Sigmoid colon (tissue), 7 donors: ENCODE data around the gene UBN2. TPM values are rescaled to one million over a fixed set of nuclear protein-coding genes. Genes with fewer than 3 reads are reported as not detected.
"Not testable (repeated sequence)": the region's sequence is repeated elsewhere in the genome, so short reads cannot be mapped to it uniquely, and the experiment has no call there.

Source experiments
- DNase-seq: peaks from one replicate; pipeline ENCODE4 v3.0.0-alpha.2; 2019
- H3K27ac ChIP-seq, 4 donors: fragments of 200-600 bp; sonication (generic); one replicate each; pipeline ENCODE4 v1.5.1; 2016 to 2019; ENCODE audit warnings: mild to moderate bottlenecking in 1 of 4
- H3K27me3 ChIP-seq, 3 donors: fragments of 200-600 bp; sonication (generic); one replicate each; pipeline ENCODE4 v1.5.1; 2019; ENCODE audit warnings: mild to moderate bottlenecking in 1 of 3
- H3K36me3 ChIP-seq, 4 donors: fragments of 200-600 bp; sonication (generic); one replicate each; pipeline ENCODE4 v1.5.1; 2016 to 2019
- H3K4me1 ChIP-seq, 4 donors: fragments of 200-600 bp; sonication (generic); one replicate each; pipeline ENCODE4 v1.5.1; 2017 to 2019
- H3K4me3 ChIP-seq, 4 donors: fragments of 200-600 bp; sonication (generic); one replicate each; pipeline ENCODE4 v1.5.1; 2017 to 2019; ENCODE audit warnings: mild to moderate bottlenecking in 2 of 4, moderate library complexity in 1 of 4
- H3K9me3 ChIP-seq, 4 donors: fragments of 200-600 bp in 3 of 4; sonication (generic) in 3 of 4; one replicate each; pipeline versions ENCODE4 v1.5.1 to v1.6.1; 2013 to 2019
- EP300 ChIP-seq, 4 donors: sonication (generic); formaldehyde crosslinking; IDR thresholded peaks; one replicate each; pipeline ENCODE4 v1.6.1; 2017; ENCODE audit warnings: antibody characterized with exemption in 4 of 4
- POLR2A ChIP-seq, 2 donors: fragments of 450-650 bp; IDR thresholded peaks; one replicate each; pipeline ENCODE4 v1.6.1; 2016; ENCODE audit warnings: antibody characterized with exemption in 2 of 2, mild to moderate bottlenecking in 2 of 2, moderate library complexity in 2 of 2
- POLR2AphosphoS5 ChIP-seq, 4 donors: sonication (generic); formaldehyde crosslinking; IDR thresholded peaks; one replicate each; pipeline ENCODE4 v1.6.1; 2017; ENCODE audit warnings: antibody characterized with exemption in 4 of 4
- WGBS, 2 donors: extraction: QIAGEN DNeasy Blood & Tissue Kit; methylation state at CpG; one replicate each; pipeline ENCODE4 v1.1.7; 2013; 5-methylcytosine and 5-hydroxymethylcytosine counted together
- intact Hi-C: fragments of 100-400 bp; cut with DNase I; formaldehyde crosslinking; loops from one replicate; pipeline ENCODE4 v1.15.1; 2023
- polyA plus RNA-seq, 3 donors: library from polyadenylated mRNA; stranded (reverse); fragments of 200-250 nt; gene quantifications; one replicate each; pipeline ENCODE4 v1.2.3, GENCODE V29; 2013
- total RNA-seq, 4 donors: library from RNA; depleted of rRNA; stranded (reverse); fragments of >200 nt; gene quantifications; one replicate each; pipeline ENCODE4 v1.1.0, GENCODE V29; 2016
- TF ChIP-seq, protein P1 (sequence below), 4 experiments: fragments of 450-650 bp in 3 of 4; fragments of 200-600 bp in 1 of 4; IDR thresholded peaks; one replicate each; pipeline ENCODE4 v1.5.1; 2016 to 2019; ENCODE audit warnings: antibody characterized with exemption in 4 of 4, mild to moderate bottlenecking in 3 of 4, moderate library complexity in 2 of 4
- donor health status: healthy with polysubstance abuse.
- donor health status: Bipolar disorder and iron deficiency.
- donor health status: healthy.

Gene UBN2
- total and polyA plus RNA-seq, 7 donors, result 0.92 to 22.7 (median 13.2) TPM

DNA sequence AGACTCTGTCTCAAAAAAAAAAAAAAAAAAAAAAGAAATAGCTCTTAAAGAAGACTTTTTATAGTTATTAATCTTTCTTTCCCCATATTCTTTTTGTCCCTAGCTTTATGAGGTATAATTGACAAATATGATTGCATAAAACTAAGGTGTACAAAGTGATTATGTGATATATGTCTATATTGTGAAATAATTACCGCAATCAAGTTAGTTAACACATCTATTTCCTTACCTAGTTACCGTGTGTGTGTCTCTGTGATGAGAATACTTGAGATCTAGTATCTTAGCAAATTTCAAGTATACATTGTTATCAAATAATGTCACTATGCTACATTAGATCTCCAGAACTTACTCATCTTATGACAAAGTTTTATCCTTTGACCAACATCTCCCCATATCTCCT is 30.7 kb upstream of the UBN2 start:
- Histone ChIP-seq H3K4me3 (no peak overlapping the region), H3K4me1 (no peaks in the 10 kb centered on the region), H3K9me3 (peaks cover 0 to 2% (median 0%) of the 10 kb centered on the region in 4 donors), H3K27me3 (no peaks in the 10 kb centered on the region), H3K27ac (no peak overlapping the region), H3K36me3 (peaks cover 0 to 5% (median 0%) of the 10 kb centered on the region in 4 donors)
- 73 to 91% methylated on average over 2 of the region's 2 CpGs for WGBS, 2 donors
- no peak for DNase-seq
- TF ChIP-seq POLR2AphosphoS5 (IDR thresholded peaks at IDR 0.05), result no peak
- no peak for TF ChIP-seq EP300 (IDR thresholded peaks at IDR 0.05)
- TF ChIP-seq POLR2A (IDR thresholded peaks at IDR 0.05), result no peak
- TF ChIP-seq, protein P1, sequence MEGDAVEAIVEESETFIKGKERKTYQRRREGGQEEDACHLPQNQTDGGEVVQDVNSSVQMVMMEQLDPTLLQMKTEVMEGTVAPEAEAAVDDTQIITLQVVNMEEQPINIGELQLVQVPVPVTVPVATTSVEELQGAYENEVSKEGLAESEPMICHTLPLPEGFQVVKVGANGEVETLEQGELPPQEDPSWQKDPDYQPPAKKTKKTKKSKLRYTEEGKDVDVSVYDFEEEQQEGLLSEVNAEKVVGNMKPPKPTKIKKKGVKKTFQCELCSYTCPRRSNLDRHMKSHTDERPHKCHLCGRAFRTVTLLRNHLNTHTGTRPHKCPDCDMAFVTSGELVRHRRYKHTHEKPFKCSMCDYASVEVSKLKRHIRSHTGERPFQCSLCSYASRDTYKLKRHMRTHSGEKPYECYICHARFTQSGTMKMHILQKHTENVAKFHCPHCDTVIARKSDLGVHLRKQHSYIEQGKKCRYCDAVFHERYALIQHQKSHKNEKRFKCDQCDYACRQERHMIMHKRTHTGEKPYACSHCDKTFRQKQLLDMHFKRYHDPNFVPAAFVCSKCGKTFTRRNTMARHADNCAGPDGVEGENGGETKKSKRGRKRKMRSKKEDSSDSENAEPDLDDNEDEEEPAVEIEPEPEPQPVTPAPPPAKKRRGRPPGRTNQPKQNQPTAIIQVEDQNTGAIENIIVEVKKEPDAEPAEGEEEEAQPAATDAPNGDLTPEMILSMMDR (IDR thresholded peaks at IDR 0.05), result no peak
- intact Hi-C loops, result no loop called here

DNA sequence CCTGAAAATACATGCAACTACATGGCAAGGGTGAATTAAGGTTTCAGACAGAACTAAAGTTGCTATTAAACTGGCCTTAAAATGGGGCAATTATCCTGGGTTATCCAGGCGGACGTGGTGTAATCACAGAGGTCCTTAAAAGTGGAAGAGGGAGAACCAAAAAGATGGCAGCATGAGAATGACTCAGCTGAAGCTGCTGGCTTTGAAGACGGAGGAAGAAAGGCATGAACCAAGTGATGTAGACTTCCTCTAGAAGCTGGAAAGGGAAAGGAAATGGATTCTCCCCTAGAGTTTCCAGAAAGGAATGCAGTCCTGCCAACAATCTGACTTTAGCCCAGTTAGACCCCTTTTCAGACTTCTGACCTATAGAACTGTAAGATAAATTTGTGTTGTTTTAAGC is 27.0 kb upstream of the UBN2 start:
- Histone ChIP-seq H3K27me3 (no peaks in the 10 kb centered on the region), H3K4me1 (no peaks in the 10 kb centered on the region), H3K36me3 (peaks cover 0 to 5% (median 0%) of the 10 kb centered on the region in 4 donors), H3K9me3 (peaks cover 0 to 14% (median 4%) of the 10 kb centered on the region in 4 donors), H3K4me3 (no peak overlapping the region), H3K27ac (no peak overlapping the region)
- no peak for DNase-seq
- WGBS, 2 donors, result 82 to 88% methylated on average over 3 of the region's 3 CpGs
- TF ChIP-seq, protein P1 (IDR thresholded peaks at IDR 0.05), result no peak
- no peak for TF ChIP-seq EP300 (IDR thresholded peaks at IDR 0.05)
- TF ChIP-seq POLR2A (IDR thresholded peaks at IDR 0.05), result no peak
- no peak for TF ChIP-seq POLR2AphosphoS5 (IDR thresholded peaks at IDR 0.05)
- intact Hi-C loops, result no loop called here

DNA sequence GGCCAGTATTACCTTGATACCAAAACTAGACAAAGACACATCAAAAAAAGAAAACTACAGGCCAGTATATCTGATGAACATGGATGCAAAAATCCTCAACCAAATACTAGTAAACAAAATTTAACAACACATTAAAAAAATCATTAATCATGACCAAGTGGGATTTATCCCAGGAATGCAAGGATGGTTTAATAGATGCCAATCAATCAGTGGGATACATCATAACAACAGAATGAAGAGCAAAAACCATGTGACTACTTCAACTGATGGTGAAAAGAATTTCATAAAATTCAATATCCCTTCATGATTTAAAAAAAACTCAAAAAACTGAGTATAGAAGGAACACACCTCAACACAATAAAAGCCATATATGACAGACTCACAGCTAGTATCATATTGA is 25.2 kb upstream of the UBN2 start:
- intact Hi-C loops, result no loop called here
- no peak for TF ChIP-seq EP300 (IDR thresholded peaks at IDR 0.05)
- TF ChIP-seq POLR2A (IDR thresholded peaks at IDR 0.05), result no peak
- no peak for TF ChIP-seq POLR2AphosphoS5 (IDR thresholded peaks at IDR 0.05)
- TF ChIP-seq, protein P1 (IDR thresholded peaks at IDR 0.05), result no peak
- H3K27me3 ChIP-seq, result no peaks in the 10 kb centered on the region
- no peak overlapping the region for H3K27ac ChIP-seq
- H3K4me1 ChIP-seq, result no peaks in the 10 kb centered on the region
- no peak for DNase-seq
- no peak overlapping the region for H3K4me3 ChIP-seq
- H3K9me3 ChIP-seq, result peaks cover 0 to 14% (median 4%) of the 10 kb centered on the region in 4 donors
- peaks cover 0 to 5% (median 0%) of the 10 kb centered on the region in 4 donors for H3K36me3 ChIP-seq

DNA sequence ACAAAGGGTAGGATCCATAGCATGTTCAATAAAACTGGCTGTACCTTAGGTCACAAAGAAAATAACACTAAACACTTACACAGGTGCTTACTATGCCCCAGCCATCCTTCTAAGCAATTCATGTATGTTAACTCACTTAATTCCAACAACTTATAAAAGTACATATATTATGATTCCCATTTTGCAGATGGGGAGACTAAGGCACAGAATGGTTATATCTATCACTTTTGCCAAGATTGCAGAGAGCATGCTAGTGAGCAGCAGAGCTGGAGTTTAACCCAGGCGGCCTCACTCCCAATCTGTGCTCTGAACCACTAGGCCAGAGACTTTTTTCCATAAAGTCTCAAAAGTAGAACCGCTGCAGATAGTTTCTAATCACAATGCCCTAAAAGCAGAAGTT is 18.9 kb upstream of the UBN2 start:
- H3K27me3 ChIP-seq, result no peaks in the 10 kb centered on the region
- no peak overlapping the region for H3K27ac ChIP-seq
- TF ChIP-seq POLR2A (IDR thresholded peaks at IDR 0.05), result no peak
- no peak for TF ChIP-seq POLR2AphosphoS5 (IDR thresholded peaks at IDR 0.05)
- TF ChIP-seq EP300 (IDR thresholded peaks at IDR 0.05), result no peak
- TF ChIP-seq, protein P1 (IDR thresholded peaks at IDR 0.05), result no peak
- intact Hi-C loops, result no loop called here
- H3K4me1 ChIP-seq, result no peaks in the 10 kb centered on the region
- WGBS, 2 donors, result 91 to 92% methylated on average over 2 of the region's 2 CpGs
- no peak overlapping the region for H3K4me3 ChIP-seq
- peaks cover 0 to 2% (median under 1%) of the 10 kb centered on the region in 4 donors for H3K9me3 ChIP-seq
- H3K36me3 ChIP-seq, result no peaks in the 10 kb centered on the region
- DNase-seq, result no peak

DNA sequence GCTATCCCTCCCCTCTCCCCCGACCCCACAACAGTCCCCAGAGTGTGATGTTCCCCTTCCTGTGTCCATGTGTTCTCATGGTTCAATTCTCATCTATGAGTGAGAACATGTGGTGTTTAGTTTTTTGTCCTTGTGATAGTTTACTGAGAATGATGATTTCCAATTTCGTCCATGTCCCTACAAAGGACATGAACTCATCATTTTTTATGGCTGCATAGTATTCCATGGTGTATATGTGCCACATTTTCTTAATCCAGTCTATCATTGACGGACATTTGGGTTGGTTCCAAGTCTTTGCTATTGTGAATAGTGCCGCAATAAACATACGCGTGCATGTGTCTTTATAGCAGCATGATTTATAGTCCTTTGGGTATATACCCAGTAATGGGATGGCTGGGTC is 17.5 kb upstream of the UBN2 start:
- H3K27ac ChIP-seq, DNase-seq, intact Hi-C loops, H3K9me3 ChIP-seq, H3K27me3 ChIP-seq, H3K4me1 ChIP-seq, H3K36me3 ChIP-seq, H3K4me3 ChIP-seq: not testable (repeated sequence)
- 64 to 91% methylated on average over 6 of the region's 6 CpGs for WGBS, 2 donors
